Kidney (tissue), 14 donors: ENCODE measurements around the gene INSRR. TPM values are rescaled to one million over a fixed set of nuclear protein-coding genes. Genes with fewer than 3 reads are reported as not detected.

Experiments used
- DNase-seq, 5 donors: peaks; one replicate each; pipeline ENCODE4 v3.0.0-alpha.2; 2013 to 2020
- FAIRE-seq: peaks from 2 replicates; lab custom pipeline; 2012; peaks lifted over from hg19 to GRCh38; lab: Jason Lieb, UNC
- H3K27ac ChIP-seq, 2 donors: one replicate each; pipeline ENCODE4 v1.7.0; 2013; ENCODE audit warnings: low read depth in 2 of 2, low read length in 2 of 2, inconsistent platforms in 1 of 2
- H3K27me3 ChIP-seq: one replicate; pipeline ENCODE4 v1.7.1; 2013; ENCODE audit warnings: low read length, inconsistent platforms; ENCODE audit not compliant: control insufficient read depth, insufficient read depth
- H3K36me3 ChIP-seq, 3 donors: one replicate each; pipeline versions ENCODE4 v1.7.0 to v1.7.1; 2013; ENCODE audit warnings: low read length in 3 of 3, control low read depth in 1 of 3, inconsistent platforms in 1 of 3; ENCODE audit not compliant: insufficient read depth in 3 of 3, control insufficient read depth in 2 of 3
- H3K4me1 ChIP-seq, 3 donors: one replicate each; pipeline versions ENCODE4 v1.7.0 to v1.7.1; 2013; ENCODE audit warnings: low read length in 3 of 3, inconsistent platforms in 1 of 3, low read depth in 1 of 3; ENCODE audit not compliant: control insufficient read depth in 2 of 3, insufficient read depth in 2 of 3
- H3K4me3 ChIP-seq, 3 donors: one replicate each; pipeline versions ENCODE4 v1.7.0 to v1.8.1; 2013; ENCODE audit warnings: low read length in 3 of 3, control low read depth in 1 of 3, inconsistent platforms in 1 of 3
- H3K9ac ChIP-seq, 3 donors: one replicate each; pipeline versions ENCODE4 v1.7.0 to v1.7.1; 2013; ENCODE audit warnings: low read length in 3 of 3, control low read depth in 1 of 3, inconsistent platforms in 1 of 3
- H3K9me3 ChIP-seq, 3 donors: one replicate each; pipeline versions ENCODE4 v1.7.0 to v1.7.1; 2013; ENCODE audit warnings: low read length in 3 of 3, control low read depth in 1 of 3, inconsistent platforms in 1 of 3; ENCODE audit not compliant: control insufficient read depth in 2 of 3, insufficient read depth in 1 of 3
- CTCF ChIP-seq: IDR thresholded peaks from 3 replicates; pipeline ENCODE4 v1.5.1; 2012; ENCODE audit warnings: mild to moderate bottlenecking, moderate library complexity, borderline replicate concordance; ENCODE audit not compliant: insufficient read depth; ENCODE audit errors: extremely low read depth
- intact Hi-C: fragments of 100-400 bp; cut with DNase I; formaldehyde crosslinking; loops from one replicate; pipeline ENCODE4 v1.11.1; 2022
- polyA plus RNA-seq: library from polyadenylated mRNA; stranded (reverse); fragments of 350-450 nt; fragmentation: Illumina TruSeq; extraction: RNeasy Lipid Tissue Mini Kit (QIAGEN cat#74804); gene quantifications from one replicate; pipeline ENCODE4 v1.2.3, GENCODE V29; 2014; ENCODE audit warnings: low read depth, low replicate concordance; ENCODE audit not compliant: insufficient read depth
- total RNA-seq: library from RNA; stranded (reverse); fragmentation: NEBNext Ultra II Directional; extraction: Animal tissue kit (Norgen Biotek cat#: 25700); gene quantifications from one replicate; pipeline ENCODE4 v1.2.1, GENCODE V29; 2021
- donor health status: control.
- donor health status: control.
- donor health status: control.
- donor health status: control.
- donor health status: control.
- donor health status: DM: yes; HTN: yes; CAD: no.
- donor health status: Normal renal cell carcinoma (clear cell type).

INSRR gene
- total and polyA plus RNA-seq, 2 donors from 2014 or later, result 0.35 to 2.4 TPM

- intact Hi-C loops, result no loop called here
- Histone ChIP-seq H3K36me3 (peaks cover 0 to 2% (median 0%) of the 10 kb centered on the region in 3 donors), H3K27ac (no peak overlapping the region), H3K4me1 (peaks cover 0 to 5% (median 0%) of the 10 kb centered on the region in 3 donors), H3K27me3 (no peaks in the 10 kb centered on the region), H3K4me3 (no peak overlapping the region), H3K9ac (no peak overlapping the region), H3K9me3 (no peaks in the 10 kb centered on the region)
- no peak for TF ChIP-seq CTCF
- no peak for FAIRE-seq
- peak in 1 of 5 donors; percentile 36 for DNase-seq
Measured at GRCh38 chr1:156806512-156807440, 52.1 kb downstream of the INSRR start.

GRCh38 chr1:156805766-156806511 is 53.0 kb downstream of the INSRR start:
- peaks cover 0 to 5% (median 0%) of the 10 kb centered on the region in 3 donors for H3K4me1 ChIP-seq
- no peak for FAIRE-seq
- H3K4me3 ChIP-seq, result no peak overlapping the region
- peak in 4 of 5 donors; percentile 54 to 96 (median 72) for DNase-seq
- peak overlapping the region in 1 of 2 donors; percentile 24 for H3K27ac ChIP-seq
- intact Hi-C loops, result no loop called here
- H3K27me3 ChIP-seq, result no peaks in the 10 kb centered on the region
- H3K9ac ChIP-seq, result no peak overlapping the region
- H3K36me3 ChIP-seq, result peaks cover 0 to 8% (median 5%) of the 10 kb centered on the region in 3 donors
- no peak for TF ChIP-seq CTCF
- H3K9me3 ChIP-seq, result no peaks in the 10 kb centered on the region

- Histone ChIP-seq H3K4me3 (no peak overlapping the region), H3K27me3 (no peaks in the 10 kb centered on the region), H3K9ac (no peak overlapping the region), H3K9me3 (no peaks in the 10 kb centered on the region), H3K4me1 (peaks cover 0 to 5% (median 0%) of the 10 kb centered on the region in 3 donors), H3K27ac (no peak overlapping the region), H3K36me3 (peaks cover 0 to 14% (median 13%) of the 10 kb centered on the region in 3 donors)
- TF ChIP-seq CTCF, result no peak
- DNase-seq (peak in 4 of 5 donors; percentile 62 to 73 (median 67)), FAIRE-seq (no peak)
- intact Hi-C loops, result no loop called here
Measured at GRCh38 chr1:156804572-156805243, 54.2 kb downstream of the INSRR start.
